Aorta (tissue), 5 donors: Measurements from ENCODE around the gene BLM. TPM values are rescaled to one million over a fixed set of nuclear protein-coding genes. Genes with fewer than 3 reads are reported as not detected.
A peak's percentile ranks its signal among the peaks of the same experiment; 100 is the strongest.
"Not testable (repeated sequence)": the region's sequence is repeated elsewhere in the genome, so short reads cannot be mapped to it uniquely, and the experiment has no call there.

Source experiments
- ATAC-seq: fragments of 200-7000 bp; cut with Tn5 transposase; one replicate; pipeline ENCODE4 v1.9.1; 2022; ENCODE audit warnings: moderate library complexity; ENCODE audit not compliant: low FRiP score
- DNase-seq, 2 donors: peaks; one replicate each; pipeline ENCODE4 v3.0.0-alpha.2; 2020
- H3K27ac ChIP-seq, 2 donors: one replicate each; pipeline ENCODE4 v1.5.1; 2013; ENCODE audit warnings: low read length in 2 of 2, mild to moderate bottlenecking in 2 of 2, moderate library complexity in 2 of 2, control low read depth in 1 of 2, inconsistent platforms in 1 of 2, low read depth in 1 of 2
- H3K27me3 ChIP-seq, 2 donors: one replicate each; pipeline ENCODE4 v1.6.1; 2013; ENCODE audit warnings: control low read depth in 1 of 2, low read length in 1 of 2, mild to moderate bottlenecking in 1 of 2, moderate library complexity in 1 of 2; ENCODE audit not compliant: insufficient read depth in 2 of 2, control insufficient read depth in 1 of 2
- H3K36me3 ChIP-seq, 2 donors: one replicate each; pipeline ENCODE4 v1.6.1; 2013; ENCODE audit warnings: control low read depth in 1 of 2, low read length in 1 of 2, mild to moderate bottlenecking in 1 of 2; ENCODE audit not compliant: insufficient read depth in 2 of 2, control insufficient read depth in 1 of 2
- H3K4me1 ChIP-seq, 2 donors: one replicate each; pipeline ENCODE4 v1.6.1; 2013; ENCODE audit warnings: low read length in 2 of 2, control low read depth in 1 of 2, mild to moderate bottlenecking in 1 of 2, moderate library complexity in 1 of 2; ENCODE audit not compliant: insufficient read depth in 2 of 2, control insufficient read depth in 1 of 2
- H3K4me3 ChIP-seq, 2 donors: one replicate each; pipeline ENCODE4 v1.5.1; 2013; ENCODE audit warnings: low read length in 2 of 2, control low read depth in 1 of 2, mild to moderate bottlenecking in 1 of 2
- H3K9me3 ChIP-seq: one replicate; pipeline ENCODE4 v1.6.1; 2013; ENCODE audit warnings: mild to moderate bottlenecking, low read length; ENCODE audit not compliant: control insufficient read depth
- WGBS, 2 donors: extraction: QIAGEN DNeasy Blood & Tissue Kit; methylation state at CpG; one replicate each; pipeline ENCODE4 v1.1.7; 2013; 5-methylcytosine and 5-hydroxymethylcytosine counted together
- intact Hi-C, 2 donors: fragments of 100-400 bp; cut with DNase I; formaldehyde crosslinking; loops; one replicate each; pipeline versions ENCODE4 v1.14.2 to v1.15.0; 2022
- polyA plus RNA-seq, 2 donors: library from polyadenylated mRNA; stranded (reverse); fragments of 200-250 nt; gene quantifications; one replicate each; pipeline ENCODE4 v1.2.3, GENCODE V29; 2013
- total RNA-seq, 2 donors: library from RNA; stranded (reverse); fragmentation: NEBNext Ultra II Directional; extraction: Animal tissue kit (Norgen Biotek cat#: 25700); gene quantifications; one replicate each; pipeline ENCODE4 v1.2.1, GENCODE V29; 2021
- donor health status: healthy with polysubstance abuse.
- donor health status: Bipolar disorder and iron deficiency.
- donor health status: DM: no; HTN: no; CAD: no.
- donor health status: DM: no; HTN: no; CAD: no.
- donor health status: DM: yes; HTN: yes; CAD: no.

The BLM gene
- total and polyA plus RNA-seq, 4 donors: 0.94 to 3.2 (median 1.5) TPM; not detected in 1

DNA sequence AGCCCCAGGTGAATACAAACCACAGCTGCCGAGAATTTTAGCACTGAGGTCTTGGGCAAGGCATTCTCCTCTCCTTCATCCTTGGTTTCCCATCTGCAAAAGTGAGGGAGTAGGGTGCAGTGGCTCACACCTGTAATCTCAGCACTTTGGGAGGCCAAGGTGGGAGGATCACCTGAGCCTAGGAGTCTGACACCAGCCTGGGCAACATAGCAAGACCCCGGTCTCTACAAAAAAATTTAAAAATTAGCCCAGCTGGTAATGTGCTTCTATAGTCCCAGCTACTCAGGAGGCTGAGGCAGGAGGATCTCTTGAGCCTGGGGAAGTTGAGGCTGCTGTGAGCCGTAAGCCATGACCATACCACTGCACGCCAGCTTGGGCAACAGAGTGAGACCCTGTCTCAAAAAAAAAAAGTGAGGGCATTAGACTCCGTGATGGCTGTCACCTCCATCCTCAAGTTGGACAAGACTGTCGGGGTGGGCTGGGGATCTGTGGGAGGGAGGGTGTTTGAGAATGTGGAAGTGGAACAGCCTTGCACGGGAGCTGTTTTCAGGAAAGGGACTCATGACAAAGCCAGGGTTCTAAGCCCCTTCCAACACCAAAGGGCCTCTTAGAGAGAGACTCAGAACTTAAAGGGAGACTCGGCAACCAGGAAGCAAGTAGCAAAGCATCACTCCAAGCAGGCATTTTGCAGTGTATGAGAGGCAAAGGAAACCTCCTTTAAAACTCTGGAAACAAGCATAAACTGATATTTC is 105.2 kb downstream of the BLM start:
- Histone ChIP-seq H3K4me3 (no peak overlapping the region), H3K4me1 (no peaks in the 10 kb centered on the region)
- 86 to 92% methylated on average over 8 of the region's 8 CpGs for WGBS, 2 donors

DNA sequence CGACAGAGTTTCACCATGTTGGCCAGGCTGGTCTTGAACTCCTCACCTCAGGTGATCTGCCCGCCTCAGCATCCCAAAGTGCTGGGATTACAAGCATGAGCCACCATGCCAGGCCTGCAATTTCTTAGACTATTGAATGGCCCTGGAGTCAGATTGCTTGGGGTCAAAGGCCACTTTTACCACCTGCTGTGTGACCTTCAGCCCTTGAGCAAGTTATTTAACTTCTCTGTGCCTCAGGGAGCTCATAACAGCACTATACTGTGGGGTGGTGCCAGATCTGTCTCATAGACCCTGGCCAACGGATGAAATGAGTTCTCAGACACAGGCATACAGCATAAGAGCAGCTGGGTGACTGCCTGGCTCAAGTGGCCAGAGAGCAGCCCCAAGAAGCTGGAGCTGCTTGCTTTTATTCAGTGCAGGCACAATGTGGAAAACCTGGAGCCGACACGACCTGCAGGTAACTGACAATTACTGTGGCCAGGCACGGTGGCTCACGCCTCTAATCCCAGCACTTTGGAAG is 106.4 kb downstream of the BLM start:
- Histone ChIP-seq H3K4me1 (no peaks in the 10 kb centered on the region), H3K27me3 (no peaks in the 10 kb centered on the region), H3K9me3 (no peaks in the 10 kb centered on the region), H3K4me3 (no peak overlapping the region), H3K36me3 (no peaks in the 10 kb centered on the region), H3K27ac (no peak overlapping the region)
- DNase-seq: peak in 1 of 2 donors; percentile 45
- 92 to 94% methylated on average over 7 of the region's 7 CpGs for WGBS, 2 donors
- no peak for ATAC-seq
- intact Hi-C loops: no loop called here

More for the DNA sequence above, 105.2 kb downstream of the BLM start:
- Histone ChIP-seq H3K9me3 (no peaks in the 10 kb centered on the region), H3K27ac (no peak overlapping the region), H3K36me3 (no peaks in the 10 kb centered on the region), H3K27me3 (no peaks in the 10 kb centered on the region)
- DNase-seq: peak in 1 of 2 donors; percentile 36
- ATAC-seq: no peak
- intact Hi-C loops: no loop called here

DNA sequence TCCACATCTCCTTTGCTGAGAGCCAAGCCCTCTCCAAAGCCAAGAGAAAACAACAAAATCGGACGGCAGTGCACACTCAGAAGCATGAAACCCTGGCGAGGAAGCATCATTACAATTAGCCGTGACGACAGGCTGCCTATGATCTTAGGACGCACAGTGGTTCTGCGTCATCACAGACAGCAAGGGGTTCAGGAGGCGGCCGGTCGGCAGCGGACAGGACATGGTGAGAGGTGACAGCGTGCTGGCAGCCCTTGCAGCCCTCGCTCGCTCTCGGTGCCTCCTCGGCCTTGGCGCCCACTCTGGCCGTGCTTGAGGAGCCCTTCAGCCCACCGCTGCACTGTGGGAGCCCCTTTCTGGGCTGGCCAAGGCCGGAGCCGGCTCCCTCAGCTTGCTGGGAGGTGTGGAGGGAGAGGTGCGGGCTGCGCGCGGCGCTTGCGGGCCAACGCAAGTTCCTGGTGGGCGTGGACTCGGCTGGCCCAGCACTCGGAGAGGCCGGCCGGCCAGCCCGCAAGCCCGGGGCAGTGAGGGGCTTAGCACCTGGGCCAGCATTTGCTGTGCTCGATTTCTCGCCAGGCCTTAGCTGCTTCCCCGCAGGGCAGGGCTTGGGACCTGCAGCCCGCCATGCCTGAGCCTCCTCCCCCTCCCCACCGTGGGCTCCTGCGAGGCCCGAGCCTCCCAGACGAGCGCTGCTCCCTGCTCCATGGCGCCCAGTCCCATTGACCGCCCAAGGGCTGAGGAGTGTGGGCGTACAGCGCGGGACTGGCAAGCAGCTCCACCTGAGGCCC is 108.2 kb downstream of the BLM start:
- H3K27ac ChIP-seq, H3K9me3 ChIP-seq, H3K36me3 ChIP-seq, intact Hi-C loops, ATAC-seq, H3K27me3 ChIP-seq, H3K4me1 ChIP-seq, H3K4me3 ChIP-seq: not testable (repeated sequence)
- DNase-seq: peak; percentile 30 to 65
- WGBS, 2 donors: 95 to 96% methylated on average over 45 to 49 of the region's 49 CpGs

DNA sequence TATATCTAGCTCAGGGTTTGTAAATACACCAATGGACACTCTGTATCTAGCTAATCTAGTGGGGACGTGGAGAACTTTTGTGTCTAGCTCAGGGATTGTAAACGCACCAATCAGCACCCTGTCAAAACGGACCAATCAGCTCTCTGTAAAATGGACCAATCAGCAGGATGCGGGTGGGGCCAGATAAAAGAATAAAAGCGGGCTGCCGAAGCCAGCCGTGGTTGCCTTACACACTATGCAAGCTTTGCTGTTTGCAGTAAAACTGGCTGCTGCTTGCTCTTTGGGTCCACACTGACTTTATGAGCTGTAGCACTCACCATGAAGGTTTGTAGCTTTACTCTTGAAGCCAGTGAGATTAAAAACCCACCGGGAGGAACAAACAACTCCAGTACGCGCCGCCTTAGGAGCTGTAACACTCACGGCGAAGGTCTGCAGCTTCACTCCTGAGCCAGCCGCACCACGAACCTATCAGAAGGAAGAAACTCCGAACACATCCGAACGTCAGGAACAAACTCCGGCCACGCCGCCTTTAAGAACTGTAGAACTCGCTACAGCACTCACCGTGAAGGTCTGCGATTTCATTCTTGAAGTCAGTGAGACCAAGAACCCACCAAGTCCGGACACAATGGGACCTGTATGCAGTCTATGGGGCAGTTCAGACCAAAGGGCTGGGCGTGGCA is 109.2 kb downstream of the BLM start:
- 89 to 93% methylated on average over 26 of the region's 26 CpGs for WGBS, 2 donors
- H3K4me1 ChIP-seq, H3K4me3 ChIP-seq, H3K27me3 ChIP-seq, H3K9me3 ChIP-seq, ATAC-seq, intact Hi-C loops, H3K27ac ChIP-seq, H3K36me3 ChIP-seq: not testable (repeated sequence)
- peak; percentile 35 to 54 for DNase-seq

DNA sequence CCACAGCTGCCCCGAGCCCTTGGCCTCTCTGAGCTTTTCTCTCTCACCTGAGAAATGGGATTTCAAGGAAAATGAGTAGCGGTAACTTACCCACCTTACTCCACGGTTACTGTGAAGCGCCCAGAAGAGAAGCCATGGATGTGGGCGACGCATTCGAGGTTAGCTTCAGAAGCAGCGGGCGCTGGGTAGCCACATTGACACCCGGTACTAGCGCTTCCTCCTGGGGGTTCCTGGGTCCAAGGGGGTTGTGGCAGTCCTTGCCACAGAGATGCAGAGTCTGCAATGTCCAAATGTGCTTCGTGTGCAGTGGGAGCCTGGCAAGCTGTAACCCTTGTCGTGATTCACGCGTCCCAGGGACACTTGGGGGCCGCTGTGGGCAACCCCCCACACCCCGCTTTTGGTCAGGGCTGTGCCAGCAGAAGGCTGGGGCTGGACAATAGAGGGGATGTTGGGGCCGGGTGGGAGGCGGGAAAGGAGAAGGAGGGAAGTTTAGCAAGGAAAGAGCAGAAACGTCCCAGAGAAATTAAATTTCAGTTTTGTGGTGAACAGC is 109.8 kb downstream of the BLM start:
- Histone ChIP-seq H3K36me3 (no peaks in the 10 kb centered on the region), H3K4me3 (no peak overlapping the region), H3K27ac (no peak overlapping the region), H3K9me3 (no peaks in the 10 kb centered on the region), H3K4me1 (no peaks in the 10 kb centered on the region), H3K27me3 (no peaks in the 10 kb centered on the region)
- intact Hi-C loops: no loop called here
- DNase-seq (peak; percentile 27 to 59), ATAC-seq (no peak)
- 94% methylated on average over 20 of the region's 20 CpGs for WGBS, 2 donors

DNA sequence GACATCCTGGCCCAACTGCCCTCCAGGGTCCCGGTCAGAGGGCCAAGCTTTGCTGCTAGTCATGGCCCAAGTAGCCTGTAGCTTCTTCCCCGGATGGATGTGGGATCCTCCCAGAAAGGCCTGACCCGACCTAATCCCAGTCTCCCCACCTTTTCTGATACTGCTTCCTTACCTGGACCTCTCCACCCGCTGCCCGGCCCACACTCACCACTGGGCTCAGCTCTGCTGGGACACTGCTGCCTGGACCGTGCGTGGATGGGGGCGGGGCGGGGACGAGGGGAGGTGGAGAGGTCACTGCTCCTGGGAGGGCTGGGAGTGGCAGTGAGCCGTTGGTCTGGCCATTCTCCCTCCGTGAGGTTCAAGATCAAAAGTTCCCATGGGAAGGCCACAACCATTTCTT is 111.0 kb downstream of the BLM start:
- no peak for ATAC-seq
- DNase-seq: no peak
- intact Hi-C loops: no loop called here
- H3K27me3 ChIP-seq: no peaks in the 10 kb centered on the region
- H3K4me3 ChIP-seq: no peak overlapping the region
- no peaks in the 10 kb centered on the region for H3K9me3 ChIP-seq
- no peak overlapping the region for H3K27ac ChIP-seq
- 89 to 92% methylated on average over 12 of the region's 12 CpGs for WGBS, 2 donors
- no peaks in the 10 kb centered on the region for H3K36me3 ChIP-seq
- no peaks in the 10 kb centered on the region for H3K4me1 ChIP-seq

DNA sequence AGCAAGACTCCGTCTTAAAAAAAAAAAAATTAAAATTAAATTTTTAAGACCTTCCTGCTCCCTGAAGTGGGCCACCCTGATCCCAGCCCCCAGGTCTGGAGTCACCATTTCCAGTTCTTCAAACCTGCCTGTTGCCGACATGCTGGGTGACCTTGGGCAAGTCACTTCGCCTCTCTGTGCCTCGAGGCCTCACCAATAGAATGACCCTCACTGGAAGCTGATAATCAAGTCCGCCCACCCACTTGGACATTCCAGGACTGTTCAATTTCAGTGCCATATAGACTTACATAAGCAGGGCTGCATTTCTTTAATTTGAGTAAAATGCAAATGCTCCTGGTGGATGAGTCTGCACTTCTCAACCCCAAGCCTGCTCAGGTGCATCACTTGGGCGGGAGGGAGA is 112.0 kb downstream of the BLM start:
- no peaks in the 10 kb centered on the region for H3K36me3 ChIP-seq
- DNase-seq (no peak), ATAC-seq (no peak)
- no peaks in the 10 kb centered on the region for H3K9me3 ChIP-seq
- WGBS, 2 donors: 91 to 94% methylated on average over 6 of the region's 6 CpGs
- H3K27me3 ChIP-seq: no peaks in the 10 kb centered on the region
- H3K4me3 ChIP-seq: no peak overlapping the region
- no peak overlapping the region for H3K27ac ChIP-seq
- no peaks in the 10 kb centered on the region for H3K4me1 ChIP-seq
- intact Hi-C loops: no loop called here

DNA sequence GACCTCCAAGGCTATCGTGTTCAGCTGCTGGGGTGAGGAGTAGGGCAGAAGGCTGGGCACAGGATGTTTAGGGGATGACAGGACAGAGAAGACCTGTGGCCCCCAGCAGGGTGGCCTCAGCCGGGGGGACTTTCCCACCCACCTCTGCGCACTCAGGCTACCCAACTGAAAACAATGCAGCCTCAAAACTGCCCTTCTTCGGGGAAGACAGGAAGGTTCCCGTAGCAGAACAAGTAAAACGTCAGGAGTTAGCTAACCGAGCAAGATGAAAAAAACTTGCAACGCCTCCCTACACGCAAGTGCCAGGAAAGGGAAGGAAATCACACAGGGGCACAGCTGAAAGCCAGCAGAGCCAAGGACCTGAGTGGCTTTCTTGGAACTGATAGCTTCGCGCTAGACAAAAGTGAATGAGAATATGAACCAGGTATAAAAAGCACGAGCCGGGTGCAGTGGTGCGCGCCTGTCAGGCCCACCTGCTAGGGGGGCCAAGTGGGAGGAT is 112.8 kb downstream of the BLM start:
- no peaks in the 10 kb centered on the region for H3K27me3 ChIP-seq
- no peak overlapping the region for H3K27ac ChIP-seq
- H3K4me3 ChIP-seq: no peak overlapping the region
- ATAC-seq (peak; percentile 57), DNase-seq (peak in 1 of 2 donors; percentile 67)
- intact Hi-C loops: no loop called here
- H3K9me3 ChIP-seq: no peaks in the 10 kb centered on the region
- H3K4me1 ChIP-seq: no peaks in the 10 kb centered on the region
- WGBS, 2 donors: 49 to 52% methylated on average over 15 of the region's 15 CpGs
- H3K36me3 ChIP-seq: no peaks in the 10 kb centered on the region
